Mesenchymal stem cell (in vitro differentiated cells and primary cell): Measurements from ENCODE around the gene SERPINB13.

Experiments used
- DNase-seq: peaks from one replicate; pipeline ENCODE4 v3.0.0-alpha.2; 2013
- H2AFZ ChIP-seq: one replicate; pipeline ENCODE4 v1.6.1; 2013; ENCODE audit warnings: low read depth, mild to moderate bottlenecking, control low read depth, inconsistent platforms, low read length, moderate library complexity
- H2AK5ac ChIP-seq: 2 replicates; pipeline ENCODE4 v1.6.1; 2013; ENCODE audit warnings: low read length, moderate library complexity, mild to moderate bottlenecking, inconsistent platforms; ENCODE audit not compliant: severe bottlenecking
- H2BK120ac ChIP-seq: one replicate; pipeline ENCODE4 v1.6.1; 2013; ENCODE audit warnings: low read depth, mild to moderate bottlenecking, inconsistent platforms, low read length, moderate library complexity
- H2BK12ac ChIP-seq, 2 experiments: one replicate each; pipeline ENCODE4 v1.6.1; 2013; ENCODE audit warnings: inconsistent platforms in 2 of 2, low read length in 2 of 2, mild to moderate bottlenecking in 2 of 2, moderate library complexity in 2 of 2, control low read depth in 1 of 2
- H2BK15ac ChIP-seq: one replicate; pipeline ENCODE4 v1.6.1; 2013; ENCODE audit warnings: mild to moderate bottlenecking, low read depth, inconsistent platforms; ENCODE audit not compliant: poor library complexity, severe bottlenecking
- H2BK5ac ChIP-seq: 2 replicates; pipeline ENCODE4 v1.6.1; 2013; ENCODE audit warnings: low read depth, mild to moderate bottlenecking, low read length, control low read depth, inconsistent platforms; ENCODE audit not compliant: poor library complexity, severe bottlenecking
- H3K14ac ChIP-seq, 2 experiments: one replicate each; pipeline ENCODE4 v1.6.1; 2013; ENCODE audit warnings: inconsistent platforms in 2 of 2, low read length in 2 of 2, control low read depth in 1 of 2, mild to moderate bottlenecking in 1 of 2, moderate library complexity in 1 of 2
- H3K18ac ChIP-seq, 2 experiments: one replicate each; pipeline ENCODE4 v1.6.1; 2013; ENCODE audit warnings: inconsistent platforms in 2 of 2, low read length in 2 of 2, control low read depth in 1 of 2, low read depth in 1 of 2, mild to moderate bottlenecking in 1 of 2
- H3K23ac ChIP-seq, 2 experiments: one replicate each; pipeline ENCODE4 v1.6.1; 2013; ENCODE audit warnings: inconsistent platforms in 2 of 2, low read length in 2 of 2, mild to moderate bottlenecking in 2 of 2, moderate library complexity in 2 of 2, control low read depth in 1 of 2
- H3K27ac ChIP-seq: 2 replicates; pipeline ENCODE4 v1.5.1; 2013; ENCODE audit warnings: mild to moderate bottlenecking, moderate library complexity, low read length, control low read depth, inconsistent platforms; ENCODE audit not compliant: poor library complexity, severe bottlenecking
- H3K27me3 ChIP-seq, 2 experiments: 2 replicates each; pipeline versions ENCODE4 v1.6.1 to v1.7.0; 2013; ENCODE audit warnings: low read length in 2 of 2, mild to moderate bottlenecking in 2 of 2, moderate library complexity in 2 of 2, control low read depth in 1 of 2, inconsistent platforms in 1 of 2; ENCODE audit not compliant: control insufficient read depth in 1 of 2, insufficient read depth in 1 of 2
- H3K36me3 ChIP-seq, 2 experiments: 2 replicates each; pipeline versions ENCODE4 v1.6.1 to v1.7.0; 2013; ENCODE audit warnings: low read length in 2 of 2, control low read depth in 1 of 2, inconsistent platforms in 1 of 2, low read depth in 1 of 2, mild to moderate bottlenecking in 1 of 2; ENCODE audit not compliant: insufficient read depth in 2 of 2, control insufficient read depth in 1 of 2
- H3K4ac ChIP-seq, 2 experiments: one replicate each; pipeline ENCODE4 v1.6.1; 2013; ENCODE audit warnings: inconsistent platforms in 2 of 2, low read length in 2 of 2, mild to moderate bottlenecking in 2 of 2, moderate library complexity in 2 of 2, control low read depth in 1 of 2, low read depth in 1 of 2
- H3K4me1 ChIP-seq: 2 replicates; pipeline ENCODE4 v1.6.1; 2013; ENCODE audit warnings: low read depth, low read length, control low read depth; ENCODE audit not compliant: control insufficient read depth, insufficient read depth
- H3K4me2 ChIP-seq: 2 replicates; pipeline ENCODE4 v1.6.1; 2013; ENCODE audit warnings: low read length, mild to moderate bottlenecking, inconsistent platforms; ENCODE audit not compliant: poor library complexity, severe bottlenecking
- H3K4me3 ChIP-seq, 2 experiments: 2 replicates each; pipeline versions ENCODE4 v1.5.1 to v1.7.0; 2013; ENCODE audit warnings: low read length in 2 of 2, mild to moderate bottlenecking in 2 of 2, control low read depth in 1 of 2, low read depth in 1 of 2; ENCODE audit not compliant: insufficient read depth in 1 of 2
- H3K79me1 ChIP-seq: replicated peaks from 2 replicates; pipeline ENCODE4 v1.6.1; 2013; ENCODE audit warnings: mild to moderate bottlenecking, control low read depth, low read length, inconsistent platforms; ENCODE audit not compliant: poor library complexity, severe bottlenecking
- H3K9ac ChIP-seq: 2 replicates; pipeline ENCODE4 v1.7.0; 2013; ENCODE audit warnings: mild to moderate bottlenecking, low read length, moderate library complexity
- H3K9me3 ChIP-seq: 2 replicates; pipeline ENCODE4 v1.7.0; 2013; ENCODE audit warnings: mild to moderate bottlenecking, low read length; ENCODE audit not compliant: control insufficient read depth
- H4K8ac ChIP-seq: one replicate; pipeline ENCODE4 v1.6.1; 2013; ENCODE audit warnings: inconsistent platforms, mild to moderate bottlenecking, low read length, moderate library complexity
- H4K91ac ChIP-seq: one replicate; pipeline ENCODE4 v1.6.1; 2013; ENCODE audit warnings: mild to moderate bottlenecking, low read length, inconsistent platforms
- WGBS: methylation state at CpG from one replicate; pipeline ENCODE4 v1.1.7; 2013; ENCODE audit warnings: mixed read lengths; 5-methylcytosine and 5-hydroxymethylcytosine counted together

SERPINB13 gene

DNA sequence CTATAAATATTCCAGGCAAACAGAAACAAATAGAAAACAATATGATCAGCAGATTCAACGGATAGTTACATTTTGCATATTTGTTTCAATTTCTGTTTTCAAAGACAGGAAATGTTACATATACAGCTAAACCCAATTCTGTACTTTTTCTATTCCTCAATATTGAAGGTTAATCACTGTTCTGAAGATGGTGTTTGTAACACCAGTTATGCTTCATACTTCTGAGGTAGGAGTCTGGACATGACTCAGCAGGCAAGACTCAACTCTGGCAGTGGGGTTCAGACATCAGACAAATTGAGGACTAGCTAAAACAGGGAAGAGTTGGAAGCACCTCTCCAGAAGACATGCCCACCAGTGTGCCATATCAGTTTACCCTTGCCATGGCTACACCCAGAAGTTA, 16.6 kb downstream of the SERPINB13 start:
- no peak overlapping the region for H3K4me3 ChIP-seq
- no peak overlapping the region for H2BK120ac ChIP-seq
- no peak overlapping the region for H3K4me2 ChIP-seq
- no peaks in the 10 kb centered on the region for H3K9me3 ChIP-seq
- H3K79me1 ChIP-seq = no peaks in the 10 kb centered on the region
- H3K9ac ChIP-seq = no peak overlapping the region
- H2AK5ac ChIP-seq = no peak overlapping the region
- no peak overlapping the region for H3K27ac ChIP-seq
- H2BK5ac ChIP-seq = no peak overlapping the region
- DNase-seq = no peak
- no peak overlapping the region for H4K91ac ChIP-seq
- H3K4me1 ChIP-seq = no peaks in the 10 kb centered on the region
- H2BK12ac ChIP-seq = no peak overlapping the region
- H3K4ac ChIP-seq = no peak overlapping the region
- H3K23ac ChIP-seq = no peak overlapping the region
- H3K27me3 ChIP-seq = no peaks in the 10 kb centered on the region
- H3K14ac ChIP-seq = no peak overlapping the region
- no peak overlapping the region for H4K8ac ChIP-seq
- H2AFZ ChIP-seq = no peak overlapping the region
- H3K36me3 ChIP-seq = no peaks in the 10 kb centered on the region
- H2BK15ac ChIP-seq = no peak overlapping the region
- WGBS = no CpG with 5 or more reads among the region's 1 CpG
- no peak overlapping the region for H3K18ac ChIP-seq

DNA sequence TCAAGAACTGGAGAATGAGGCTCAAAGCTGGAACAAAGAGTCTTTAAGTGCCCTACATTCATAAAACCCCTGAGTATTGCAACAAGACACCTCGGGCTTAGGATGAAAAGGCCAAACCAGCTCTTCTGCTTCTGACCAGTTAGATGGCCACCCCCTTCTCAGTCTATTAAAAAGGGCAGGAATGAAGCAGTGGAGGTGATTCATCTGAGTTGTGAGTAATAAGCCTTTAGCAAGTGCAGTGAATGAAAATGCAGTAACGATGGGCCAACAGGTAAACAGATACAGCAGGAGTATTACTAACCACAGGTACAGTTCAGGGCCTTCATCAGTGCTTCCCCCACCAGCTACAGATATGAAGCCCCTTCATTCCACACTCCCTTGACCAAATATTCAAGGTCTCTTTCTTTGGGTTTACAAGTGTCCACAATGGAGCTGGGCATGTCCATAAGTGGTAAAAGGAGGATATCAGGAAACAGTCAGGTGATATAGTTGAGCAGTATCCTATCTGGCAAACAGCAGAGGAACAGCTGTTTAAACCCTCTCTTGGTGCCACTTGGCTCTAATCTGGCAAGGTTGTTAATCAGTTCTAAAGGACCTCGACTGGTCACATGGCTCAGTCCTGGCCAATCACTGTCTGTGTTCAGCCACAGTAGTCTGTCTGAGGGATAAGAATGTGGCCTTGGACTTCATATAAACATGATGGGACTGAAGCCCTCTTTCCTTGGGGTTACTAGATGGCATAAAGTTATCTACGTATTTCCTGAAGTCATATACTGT, 17.8 kb downstream of the SERPINB13 start:
- Histone ChIP-seq H2AK5ac (no peak overlapping the region), H3K9me3 (no peaks in the 10 kb centered on the region), H3K27ac (no peak overlapping the region), H3K4me2 (no peak overlapping the region), H2BK5ac (no peak overlapping the region), H3K36me3 (no peaks in the 10 kb centered on the region), H4K8ac (no peak overlapping the region), H2BK120ac (no peak overlapping the region), H3K14ac (no peak overlapping the region), H3K9ac (no peak overlapping the region), H3K27me3 (no peaks in the 10 kb centered on the region), H3K18ac (no peak overlapping the region), H2AFZ (no peak overlapping the region), H3K4ac (no peak overlapping the region), H2BK12ac (no peak overlapping the region), H4K91ac (no peak overlapping the region), H2BK15ac (no peak overlapping the region), H3K4me3 (no peak overlapping the region), H3K4me1 (no peaks in the 10 kb centered on the region), H3K79me1 (no peaks in the 10 kb centered on the region), H3K23ac (no peak overlapping the region)
- DNase-seq = no peak
- 64% methylated on average over 3 of the region's 4 CpGs for WGBS

GRCh38 chr18:63606526-63606925, 19.4 kb downstream of the SERPINB13 start:
- no peak overlapping the region for H3K18ac ChIP-seq

DNA sequence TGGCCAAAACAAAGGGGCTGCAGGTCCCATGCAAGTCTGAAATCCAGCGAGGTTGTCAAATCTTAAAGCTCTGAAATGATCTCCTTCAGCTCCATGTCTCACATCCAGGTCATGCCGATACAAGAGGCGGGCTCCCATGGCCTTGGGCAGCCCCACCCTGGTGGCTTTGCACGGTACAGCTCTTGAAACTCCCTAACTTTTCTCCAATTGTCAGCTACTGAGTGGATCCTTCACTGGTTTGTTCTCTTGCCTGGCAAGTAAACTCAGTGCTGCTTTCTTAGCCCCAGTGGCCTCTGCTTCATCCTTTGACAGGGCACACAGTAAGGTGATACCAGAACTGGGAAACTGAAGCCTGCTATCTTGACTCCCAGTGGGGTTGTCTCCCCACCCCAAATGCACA, 26.3 kb downstream of the SERPINB13 start:
- H3K36me3 ChIP-seq = no peaks in the 10 kb centered on the region
- peaks cover 5 to 12% of the 10 kb centered on the region in 2 experiments for H3K27me3 ChIP-seq
- H4K91ac ChIP-seq = no peak overlapping the region
- no peak overlapping the region for H2BK5ac ChIP-seq
- H2BK12ac ChIP-seq = no peak overlapping the region
- H3K4me2 ChIP-seq = no peak overlapping the region
- no peak overlapping the region for H3K4me3 ChIP-seq
- no peaks in the 10 kb centered on the region for H3K9me3 ChIP-seq
- no peak overlapping the region for H3K14ac ChIP-seq
- H3K9ac ChIP-seq = no peak overlapping the region
- H2BK120ac ChIP-seq = no peak overlapping the region
- H2AFZ ChIP-seq = no peak overlapping the region
- WGBS = 76% methylated on average over 4 of the region's 4 CpGs
- H2AK5ac ChIP-seq = no peak overlapping the region
- no peak overlapping the region for H3K27ac ChIP-seq
- no peaks in the 10 kb centered on the region for H3K79me1 ChIP-seq
- H2BK15ac ChIP-seq = no peak overlapping the region
- no peaks in the 10 kb centered on the region for H3K4me1 ChIP-seq
- no peak overlapping the region for H4K8ac ChIP-seq
- H3K23ac ChIP-seq = no peak overlapping the region
- no peak overlapping the region for H3K18ac ChIP-seq
- H3K4ac ChIP-seq = no peak overlapping the region
- DNase-seq = no peak

More at GRCh38 chr18:63606526-63606925, 19.4 kb downstream of the SERPINB13 start:
- H3K14ac ChIP-seq = no peak overlapping the region
- no peak overlapping the region for H2BK15ac ChIP-seq
- 100% methylated on average over 1 of the region's 3 CpGs for WGBS
- H2AFZ ChIP-seq = no peak overlapping the region
- no peaks in the 10 kb centered on the region for H3K9me3 ChIP-seq
- no peak overlapping the region for H3K4me2 ChIP-seq
- no peak overlapping the region for H3K23ac ChIP-seq
- no peaks in the 10 kb centered on the region for H3K36me3 ChIP-seq
- H3K9ac ChIP-seq = no peak overlapping the region
- H3K79me1 ChIP-seq = no peaks in the 10 kb centered on the region
- H2BK5ac ChIP-seq = no peak overlapping the region
- no peak overlapping the region for H2AK5ac ChIP-seq
- H3K27me3 ChIP-seq = no peaks in the 10 kb centered on the region
- no peaks in the 10 kb centered on the region for H3K4me1 ChIP-seq
- H2BK120ac ChIP-seq = no peak overlapping the region
- no peak overlapping the region for H2BK12ac ChIP-seq
- no peak overlapping the region for H4K91ac ChIP-seq
- no peak for DNase-seq
- H3K4ac ChIP-seq = no peak overlapping the region
- H3K27ac ChIP-seq = no peak overlapping the region
- H3K4me3 ChIP-seq = no peak overlapping the region
- no peak overlapping the region for H4K8ac ChIP-seq
